HEK293T (cell line): Measurements from ENCODE around the gene ANKFN1.

ENCODE experiments used
- CTCF ChIA-PET: fragments of 350-600 bp; formaldehyde crosslinking; extraction: SDS; loops from one replicate; lab custom pipeline; 2021; ENCODE audit warnings: antibody characterized with exemption, inconsistent platforms; lab: Yijun Ruan, JAX
- POLR2A ChIA-PET: fragments of 350-600 bp; formaldehyde crosslinking; extraction: SDS; loops from one replicate; lab custom pipeline; 2020; ENCODE audit warnings: antibody characterized with exemption, inconsistent platforms; lab: Yijun Ruan, JAX
- DNase-seq: peaks from one replicate; pipeline ENCODE4 v3.0.0; 2012; ENCODE audit warnings: mixed read lengths; ENCODE audit errors: extremely low spot score
- ARNT ChIP-seq: fragments of 450-650 bp; IDR thresholded peaks from 2 replicates; pipeline ENCODE4 v1.6.1; 2017; ENCODE audit warnings: mild to moderate bottlenecking
- BHLHE40 ChIP-seq: fragments of 450-650 bp; IDR thresholded peaks from 2 replicates; pipeline ENCODE4 v1.6.1; 2016; ENCODE audit warnings: mild to moderate bottlenecking, moderate library complexity, borderline replicate concordance
- CTBP1 ChIP-seq: fragments of 450-650 bp; IDR thresholded peaks from 2 replicates; pipeline ENCODE4 v1.6.1; 2016; ENCODE audit warnings: borderline replicate concordance
- ELF4 ChIP-seq: fragments of 450-650 bp; IDR thresholded peaks from 2 replicates; pipeline ENCODE4 v1.6.1; 2017; ENCODE audit warnings: antibody characterized with exemption
- FOXA1 ChIP-seq: fragments of 450-650 bp; IDR thresholded peaks from 2 replicates; pipeline ENCODE4 v1.6.1; 2016; ENCODE audit warnings: mild to moderate bottlenecking
- FOXK2 ChIP-seq: fragments of 450-650 bp; IDR thresholded peaks from 2 replicates; pipeline ENCODE4 v1.6.1; 2016; ENCODE audit warnings: mild to moderate bottlenecking
- FOXM1 ChIP-seq: fragments of 450-650 bp; IDR thresholded peaks from 2 replicates; pipeline ENCODE4 v1.6.1; 2017; ENCODE audit warnings: mild to moderate bottlenecking, borderline replicate concordance
- HDGF ChIP-seq: fragments of 450-650 bp; IDR thresholded peaks from 2 replicates; pipeline ENCODE4 v1.6.1; 2017; ENCODE audit warnings: antibody characterized with exemption, borderline replicate concordance
- L3MBTL2 ChIP-seq: fragments of 450-650 bp; conservative IDR thresholded peaks from 2 replicates; pipeline ENCODE4 v1.6.1; 2016; ENCODE audit warnings: mild to moderate bottlenecking
- LEF1 ChIP-seq: fragments of 450-650 bp; IDR thresholded peaks from 2 replicates; pipeline ENCODE4 v1.6.1; 2017; ENCODE audit warnings: mild to moderate bottlenecking, borderline replicate concordance
- NFRKB ChIP-seq: fragments of 450-650 bp; IDR thresholded peaks from 2 replicates; pipeline ENCODE4 v1.6.1; 2016; ENCODE audit warnings: mild to moderate bottlenecking, moderate library complexity
- PKNOX1 ChIP-seq: fragments of 450-650 bp; IDR thresholded peaks from 2 replicates; pipeline ENCODE4 v1.6.1; 2016
- SP1 ChIP-seq: fragments of 450-650 bp; IDR thresholded peaks from 2 replicates; pipeline ENCODE4 v1.6.1; 2017
- SUZ12 ChIP-seq: fragments of 450-650 bp; IDR thresholded peaks from 2 replicates; pipeline ENCODE4 v1.6.1; 2016; ENCODE audit warnings: mild to moderate bottlenecking
- TARDBP ChIP-seq: fragments of 450-650 bp; IDR thresholded peaks from 2 replicates; pipeline ENCODE4 v1.6.1; 2016
- ZNF384 ChIP-seq: fragments of 450-650 bp; IDR thresholded peaks from 2 replicates; pipeline ENCODE4 v1.6.1; 2016

Gene ANKFN1

GRCh38 chr17:56486732-56487131 lies 333.5 kb downstream of the ANKFN1 start:
- ChIA-PET POLR2A (no interaction called here), CTCF (interaction anchor here (0.8 kb wide), 1 partner anchor 13 kb away, joined by 4 read pairs; no protein-coding TSS in a partner anchor)
- no peak for TF ChIP-seq L3MBTL2
- TF ChIP-seq TARDBP = no peak
- TF ChIP-seq FOXK2 = no peak
- TF ChIP-seq ZNF384 = no peak
- no peak for TF ChIP-seq ARNT
- TF ChIP-seq SP1 = no peak
- TF ChIP-seq FOXM1 = no peak
- TF ChIP-seq NFRKB = no peak
- no peak for TF ChIP-seq ELF4
- no peak for TF ChIP-seq FOXA1
- TF ChIP-seq HDGF = no peak
- TF ChIP-seq SUZ12 = no peak
- TF ChIP-seq BHLHE40 = no peak
- no peak for TF ChIP-seq LEF1
- no peak for TF ChIP-seq CTBP1
- TF ChIP-seq PKNOX1 = no peak
- DNase-seq = no peak

GRCh38 chr17:56488800-56489199 lies 335.5 kb downstream of the ANKFN1 start:
- TF ChIP-seq ZNF384 = no peak
- TF ChIP-seq SP1 = no peak
- TF ChIP-seq SUZ12 = no peak
- TF ChIP-seq BHLHE40 = no peak
- TF ChIP-seq FOXM1 = no peak
- TF ChIP-seq PKNOX1 = no peak
- TF ChIP-seq CTBP1 = no peak
- no peak for TF ChIP-seq HDGF
- TF ChIP-seq FOXA1 = no peak
- CTCF ChIA-PET = interaction anchor here (2.2 kb wide), 1 partner anchor 11 kb away, joined by 6 read pairs; no protein-coding TSS in a partner anchor
- DNase-seq = no peak
- POLR2A ChIA-PET = no interaction called here

GRCh38 chr17:56489980-56490379 lies 336.7 kb downstream of the ANKFN1 start:
- TF ChIP-seq ELF4 = no peak
- no peak for TF ChIP-seq CTBP1
- no peak for TF ChIP-seq LEF1
- no peak for TF ChIP-seq PKNOX1
- no peak for TF ChIP-seq NFRKB
- TF ChIP-seq BHLHE40 = no peak
- TF ChIP-seq TARDBP = no peak
- CTCF ChIA-PET = interaction anchor here (2.2 kb wide), 1 partner anchor 10 kb away, joined by 6 read pairs; no protein-coding TSS in a partner anchor

GRCh38 chr17:56495556-56495955 lies 342.3 kb downstream of the ANKFN1 start:
- no peak for DNase-seq
- ChIA-PET CTCF (interaction anchor here (0.6 to 1.1 kb wide), 2 partner anchors 66 to 176 kb away, joined by 3 read pairs; no protein-coding TSS in a partner anchor), POLR2A (no interaction called here)
- TF ChIP-seq ARNT (no peak), LEF1 (no peak), PKNOX1 (no peak)

More at GRCh38 chr17:56489980-56490379, 336.7 kb downstream of the ANKFN1 start:
- POLR2A ChIA-PET = no interaction called here
- DNase-seq = no peak

- no peak for DNase-seq
- CTCF ChIA-PET = interaction anchor here (0.6 to 1.6 kb wide), 4 partner anchors 13 to 218 kb away, joined by 3 read pairs; no protein-coding TSS in a partner anchor
- TF ChIP-seq CTBP1 (no peak), NFRKB (no peak), ZNF384 (no peak), ELF4 (no peak), HDGF (no peak), SP1 (no peak), FOXK2 (no peak), FOXM1 (no peak), L3MBTL2 (no peak), SUZ12 (no peak), LEF1 (no peak), TARDBP (no peak), BHLHE40 (no peak), FOXA1 (no peak), ARNT (no peak), PKNOX1 (no peak)
- POLR2A ChIA-PET = no interaction called here
These were observed 343.9 kb downstream of the ANKFN1 start for GRCh38 chr17:56497132-56497531.
